B cell (primary cell): Measurements from ENCODE around the gene IRS2. TPM values are rescaled to one million over a fixed set of nuclear protein-coding genes. Genes with fewer than 3 reads are reported as not detected.

Source experiments
- ATAC-seq: fragments of 200-7000 bp; cut with Tn5 transposase; one replicate; pipeline ENCODE4 v1.10.0; 2021; ENCODE audit warnings: low read depth, mild to moderate bottlenecking, moderate number of reproducible peaks, moderate library complexity
- CTCF ChIA-PET: fragments of 350-600 bp; sonication (Branson Sonifier 250); formaldehyde crosslinking; loops from one replicate; lab custom pipeline; 2021; ENCODE audit warnings: antibody characterized with exemption, inconsistent platforms; lab: Charles Lee
- POLR2A ChIA-PET: fragments of 350-600 bp; sonication (Branson Sonifier 250); formaldehyde crosslinking; loops from one replicate; lab custom pipeline; 2021; ENCODE audit warnings: antibody characterized with exemption; lab: Charles Lee
- DNase-seq: peaks from one replicate; pipeline ENCODE4 v3.0.0; 2013
- H2AFZ ChIP-seq: 2 replicates; pipeline ENCODE4 v1.6.1; 2012; ENCODE audit warnings: mild to moderate bottlenecking, low read depth, low read length; ENCODE audit not compliant: insufficient read depth, poor library complexity, severe bottlenecking
- H3K27ac ChIP-seq, 2 donors: 1 replicate in 1 of 2; 2 replicates in 1 of 2; pipeline ENCODE4 v1.5.1; 2012 to 2013; ENCODE audit warnings: low read length in 2 of 2, mild to moderate bottlenecking in 2 of 2, moderate library complexity in 1 of 2
- H3K27me3 ChIP-seq, 4 experiments: fragments of 200-600 bp in 1 of 4; sonication (generic) in 1 of 4; replicated peaks in 1 of 4; 1 replicate in 2 of 4; 2 replicates in 2 of 4; pipeline versions ENCODE4 v1.6.1 to v1.7.0; 2013 to 2016; ENCODE audit warnings: low read length in 3 of 4, mild to moderate bottlenecking in 2 of 4, mixed read lengths in 1 of 4, moderate library complexity in 1 of 4; ENCODE audit not compliant: insufficient read depth in 4 of 4, control insufficient read depth in 3 of 4; ENCODE audit errors: control extremely low read depth in 1 of 4
- H3K36me3 ChIP-seq, 2 experiments: replicated peaks in 1 of 2; 1 replicate in 1 of 2; 2 replicates in 1 of 2; pipeline versions ENCODE4 v1.6.1 to v1.7.1; 2013; ENCODE audit warnings: low read length in 1 of 2; ENCODE audit not compliant: insufficient read depth in 2 of 2, control insufficient read depth in 1 of 2; ENCODE audit errors: control extremely low read depth in 1 of 2, extremely low read depth in 1 of 2
- H3K4me1 ChIP-seq, 2 donors: fragments of 200-600 bp in 1 of 2; sonication (generic) in 1 of 2; 1 replicate in 1 of 2; 2 replicates in 1 of 2; pipeline versions ENCODE4 v1.5.1 to v1.6.1; 2013 to 2017; ENCODE audit warnings: low read length in 2 of 2; ENCODE audit not compliant: control insufficient read depth in 2 of 2, insufficient read depth in 2 of 2
- H3K4me2 ChIP-seq: replicated peaks from 2 replicates; pipeline ENCODE3; 2012; ENCODE audit warnings: mild to moderate bottlenecking, low read depth, low read length; ENCODE audit not compliant: poor library complexity, severe bottlenecking
- H3K4me3 ChIP-seq, 5 experiments: fragments of 200-600 bp in 1 of 5; sonication (generic) in 1 of 5; 1 replicate in 3 of 5; 2 replicates in 2 of 5; pipeline versions ENCODE4 v1.5.1 to v1.7.0; 2011 to 2016; ENCODE audit warnings: low read length in 4 of 5, mild to moderate bottlenecking in 4 of 5, low read depth in 2 of 5, control low read depth in 1 of 5, moderate library complexity in 1 of 5; ENCODE audit not compliant: insufficient read depth in 1 of 5; ENCODE audit errors: control extremely low read depth in 1 of 5, extremely low read depth in 1 of 5
- H3K79me2 ChIP-seq: fragments of 200-600 bp; sonication (generic); one replicate; pipeline ENCODE4 v1.6.0; 2016; ENCODE audit warnings: low read length; ENCODE audit not compliant: control insufficient read depth, insufficient read depth
- H3K9ac ChIP-seq: fragments of 200-600 bp; sonication (generic); 2 replicates; pipeline ENCODE4 v1.6.1; 2017; ENCODE audit warnings: mild to moderate bottlenecking, low read length, moderate library complexity
- H3K9me3 ChIP-seq, 3 donors: one replicate each; pipeline versions ENCODE4 v1.6.1 to v1.7.1; 2013; ENCODE audit warnings: low read length in 2 of 3; ENCODE audit not compliant: control insufficient read depth in 2 of 3, insufficient read depth in 1 of 3; ENCODE audit errors: control extremely low read depth in 1 of 3
- H4K20me1 ChIP-seq: 2 replicates; pipeline ENCODE4 v1.6.0; 2012; ENCODE audit warnings: mild to moderate bottlenecking, low read length; ENCODE audit not compliant: insufficient read depth, control insufficient read depth, poor library complexity, severe bottlenecking
- H3K27ac Mint-ChIP-seq: one replicate; pipeline ENCODE4 v1.8.0; 2021; ENCODE audit warnings: mixed read lengths
- H3K27me3 Mint-ChIP-seq: one replicate; pipeline ENCODE4 v1.8.0; 2021; ENCODE audit warnings: mixed read lengths
- H3K4me1 Mint-ChIP-seq: one replicate; pipeline ENCODE4 v1.8.0; 2021; ENCODE audit warnings: mixed read lengths
- H3K4me3 Mint-ChIP-seq: one replicate; pipeline ENCODE4 v1.8.0; 2021; ENCODE audit warnings: mixed read lengths
- H3K9me3 Mint-ChIP-seq: one replicate; pipeline ENCODE4 v1.8.0; 2022; ENCODE audit warnings: mixed read lengths; ENCODE audit not compliant: insufficient read depth
- EZH2 ChIP-seq: IDR thresholded peaks from 2 replicates; pipeline ENCODE4 v1.6.1; 2012; ENCODE audit warnings: borderline replicate concordance, low read depth, mild to moderate bottlenecking, moderate library complexity, low read length; ENCODE audit not compliant: insufficient read depth, poor library complexity, severe bottlenecking
- WGBS: methylation state at CpG from one replicate; pipeline ENCODE4 v1.1.5; 2013; ENCODE audit warnings: missing lambda C conversion rate; ENCODE audit not compliant: insufficient coverage; 5-methylcytosine and 5-hydroxymethylcytosine counted together
- intact Hi-C: fragments of 100-400 bp; cut with micrococcal nuclease; formaldehyde crosslinking; loops from one replicate; pipeline ENCODE4 v1.10.0; 2022
- polyA plus RNA-seq: library from polyadenylated mRNA; depleted of rRNA; stranded (reverse); fragments of >200 nt; gene quantifications from 2 replicates; pipeline ENCODE4 v1.2.3, GENCODE V29; 2012
- total RNA-seq, 2 donors: library from RNA; stranded (reverse); fragments of 120-200 nt in 1 of 2; gene quantifications; 1 replicate in 1 of 2; 2 replicates in 1 of 2; pipeline versions ENCODE4 v1.2.3 to v1.2.4, GENCODE V29; 2013 to 2022
- TF ChIP-seq, protein P1 (sequence below): fragments of 200-600 bp; IDR thresholded peaks from one replicate; pipeline ENCODE4 v1.8.0; 2022; ENCODE audit warnings: antibody characterized with exemption, mild to moderate bottlenecking

Gene IRS2
- total and polyA plus RNA-seq, 2 donors (not counting 1 experiment from before 2014, with no cell fraction given) = 5.8 to 26.9 TPM

DNA sequence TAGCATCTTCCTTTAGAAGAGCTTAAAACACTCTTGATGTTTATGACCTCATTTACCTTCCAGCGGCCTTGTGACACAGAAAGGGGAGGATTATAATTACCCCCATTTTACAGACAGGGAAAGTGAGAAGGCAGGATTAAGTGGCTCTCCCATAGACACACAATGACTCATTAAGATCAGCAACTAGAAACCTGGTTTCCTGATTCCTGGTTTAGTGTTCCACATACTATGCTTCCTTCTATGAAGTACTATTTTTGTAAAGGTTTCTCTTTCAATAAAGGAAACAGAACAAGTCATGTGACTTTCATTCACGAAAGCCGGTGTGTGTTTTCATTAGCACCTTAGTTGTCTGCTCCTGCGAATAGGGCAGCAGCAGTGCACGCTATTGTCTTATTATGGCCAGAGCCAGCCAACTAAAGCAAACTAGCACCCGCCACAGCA, 8.3 kb downstream of the IRS2 start:
- peak; percentile 48 for ATAC-seq
- H3K4me3 ChIP-seq = no peak overlapping the region
- no peak overlapping the region for H3K9ac ChIP-seq
- Mint-ChIP-seq H3K27me3 (no peaks in the 10 kb centered on the region), H3K9me3 (no peaks in the 10 kb centered on the region), H3K27ac (no peak overlapping the region), H3K4me3 (no peak overlapping the region), H3K4me1 (peaks cover 47% of the 10 kb centered on the region)
- no peaks in the 10 kb centered on the region for H3K36me3 ChIP-seq
- H3K79me2 ChIP-seq = peaks cover 47% of the 10 kb centered on the region
- intact Hi-C loops = no loop called here
- H3K27me3 ChIP-seq = no peaks in the 10 kb centered on the region
- no peak for DNase-seq
- H4K20me1 ChIP-seq = peaks cover 51% of the 10 kb centered on the region
- H3K27ac ChIP-seq = no peak overlapping the region
- no peaks in the 10 kb centered on the region for H3K9me3 ChIP-seq
- POLR2A ChIA-PET = no interaction called here
- peak overlapping the region; percentile 0 for H3K4me2 ChIP-seq
- peaks cover 23 to 25% of the 10 kb centered on the region in 2 donors for H3K4me1 ChIP-seq
- H2AFZ ChIP-seq = no peak overlapping the region
- TF ChIP-seq, protein P1, sequence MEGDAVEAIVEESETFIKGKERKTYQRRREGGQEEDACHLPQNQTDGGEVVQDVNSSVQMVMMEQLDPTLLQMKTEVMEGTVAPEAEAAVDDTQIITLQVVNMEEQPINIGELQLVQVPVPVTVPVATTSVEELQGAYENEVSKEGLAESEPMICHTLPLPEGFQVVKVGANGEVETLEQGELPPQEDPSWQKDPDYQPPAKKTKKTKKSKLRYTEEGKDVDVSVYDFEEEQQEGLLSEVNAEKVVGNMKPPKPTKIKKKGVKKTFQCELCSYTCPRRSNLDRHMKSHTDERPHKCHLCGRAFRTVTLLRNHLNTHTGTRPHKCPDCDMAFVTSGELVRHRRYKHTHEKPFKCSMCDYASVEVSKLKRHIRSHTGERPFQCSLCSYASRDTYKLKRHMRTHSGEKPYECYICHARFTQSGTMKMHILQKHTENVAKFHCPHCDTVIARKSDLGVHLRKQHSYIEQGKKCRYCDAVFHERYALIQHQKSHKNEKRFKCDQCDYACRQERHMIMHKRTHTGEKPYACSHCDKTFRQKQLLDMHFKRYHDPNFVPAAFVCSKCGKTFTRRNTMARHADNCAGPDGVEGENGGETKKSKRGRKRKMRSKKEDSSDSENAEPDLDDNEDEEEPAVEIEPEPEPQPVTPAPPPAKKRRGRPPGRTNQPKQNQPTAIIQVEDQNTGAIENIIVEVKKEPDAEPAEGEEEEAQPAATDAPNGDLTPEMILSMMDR = no peak
- no peak for TF ChIP-seq EZH2
- WGBS = 36% methylated on average over 4 of the region's 6 CpGs
- CTCF ChIA-PET = no interaction called here

DNA sequence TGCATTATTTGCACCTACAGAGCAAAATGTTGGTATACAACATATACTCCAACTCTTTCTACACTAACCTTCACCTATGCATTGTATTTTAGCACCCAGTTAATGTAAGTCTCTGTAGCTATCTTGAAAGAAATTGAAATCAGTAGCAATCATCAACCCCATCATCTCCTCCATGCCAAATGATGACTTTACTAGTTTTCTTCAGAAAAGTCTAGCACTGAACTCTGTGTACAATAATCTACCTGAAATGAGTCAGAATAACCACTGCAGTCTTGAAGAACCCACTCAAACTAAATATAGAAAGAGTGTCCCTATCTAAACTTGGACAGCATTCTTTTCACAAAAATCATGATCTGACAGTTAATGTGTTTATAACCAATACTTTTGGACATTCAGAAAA, 9.8 kb downstream of the IRS2 start:
- POLR2A ChIA-PET = no interaction called here
- Mint-ChIP-seq H3K4me3 (no peak overlapping the region), H3K27me3 (no peaks in the 10 kb centered on the region), H3K9me3 (no peaks in the 10 kb centered on the region), H3K4me1 (peaks cover 44% of the 10 kb centered on the region), H3K27ac (no peak overlapping the region)
- H3K9ac ChIP-seq = no peak overlapping the region
- peaks cover 23% of the 10 kb centered on the region in 2 donors for H3K4me1 ChIP-seq
- intact Hi-C loops = no loop called here
- no peaks in the 10 kb centered on the region for H3K27me3 ChIP-seq
- no peak for DNase-seq
- no peak overlapping the region for H3K4me2 ChIP-seq
- H3K4me3 ChIP-seq = no peak overlapping the region
- peaks cover 42% of the 10 kb centered on the region for H4K20me1 ChIP-seq
- H3K36me3 ChIP-seq = no peaks in the 10 kb centered on the region
- no peak overlapping the region for H3K27ac ChIP-seq
- no peak overlapping the region for H2AFZ ChIP-seq
- ATAC-seq = no peak
- H3K9me3 ChIP-seq = no peaks in the 10 kb centered on the region
- peaks cover 44% of the 10 kb centered on the region for H3K79me2 ChIP-seq
- TF ChIP-seq EZH2 = no peak
- TF ChIP-seq, protein P1 = no peak
- CTCF ChIA-PET = no interaction called here
